GM19467 (cell line): Measurements from ENCODE around the gene LIMCH1.
"Not testable (repeated sequence)": the region's sequence is repeated elsewhere in the genome, so short reads cannot be mapped to it uniquely, and the experiment has no call there.

Source experiments
- ATAC-seq: cut with Tn5 transposase; IDR thresholded peaks from one replicate; pipeline ENCODE4 v1.9.1; 2021; ENCODE audit warnings: mild to moderate bottlenecking, moderate library complexity; ENCODE audit not compliant: unreplicated experiment

LIMCH1 gene

GRCh38 chr4:41538017-41538733 is at the start of gene LIMCH1:
TSS of gene LIMCH1 (plus strand) at chr4:41538157. CDS start at chr4:41605996, 67,839 bp downstream.
- no peak for ATAC-seq

GRCh38 chr4:41491081-41491576 is 46.8 kb upstream of the LIMCH1 start:
- ATAC-seq: not testable (repeated sequence)

- ATAC-seq: no peak
Observed at GRCh38 chr4:41496977-41497376, 41.0 kb upstream of the LIMCH1 start.

GRCh38 chr4:41498177-41498576 is 39.8 kb upstream of the LIMCH1 start:
- ATAC-seq: no peak

- no peak for ATAC-seq
Observed at GRCh38 chr4:41504167-41504818, 33.7 kb upstream of the LIMCH1 start.

- no peak for ATAC-seq
Observed at GRCh38 chr4:41505161-41505661, 32.7 kb upstream of the LIMCH1 start.

- ATAC-seq: no peak
Observed at GRCh38 chr4:41506130-41506529, 31.8 kb upstream of the LIMCH1 start.

- ATAC-seq: no peak
Observed at GRCh38 chr4:41507291-41507947, 30.5 kb upstream of the LIMCH1 start.

- no peak for ATAC-seq
Observed at GRCh38 chr4:41509451-41509866, 28.5 kb upstream of the LIMCH1 start.

- no peak for ATAC-seq
Observed at GRCh38 chr4:41510179-41510578, 27.8 kb upstream of the LIMCH1 start.

GRCh38 chr4:41512136-41512535 is 25.8 kb upstream of the LIMCH1 start:
- no peak for ATAC-seq

- ATAC-seq: no peak
Observed at GRCh38 chr4:41512596-41512995, 25.4 kb upstream of the LIMCH1 start.

- ATAC-seq: no peak
Observed at GRCh38 chr4:41514169-41514568, 23.8 kb upstream of the LIMCH1 start.

- ATAC-seq: no peak
Observed at GRCh38 chr4:41514766-41515481, 23.0 kb upstream of the LIMCH1 start.

GRCh38 chr4:41517121-41517520 is 20.8 kb upstream of the LIMCH1 start:
- ATAC-seq: no peak

GRCh38 chr4:41517747-41518146 is 20.2 kb upstream of the LIMCH1 start:
- ATAC-seq: no peak

- no peak for ATAC-seq
Observed at GRCh38 chr4:41524425-41524824, 13.5 kb upstream of the LIMCH1 start.

- no peak for ATAC-seq
Observed at GRCh38 chr4:41525129-41525528, 12.8 kb upstream of the LIMCH1 start.

GRCh38 chr4:41526628-41527027 is 11.3 kb upstream of the LIMCH1 start:
- no peak for ATAC-seq

- ATAC-seq: no peak
Observed at GRCh38 chr4:41528512-41529205, 9.3 kb upstream of the LIMCH1 start.
